WERI-Rb-1 (cell line): ENCODE results near the gene KRTAP10-5.

Experiments used
- DNase-seq: peaks from one replicate; pipeline ENCODE4 v3.0.0-alpha.2; 2020
- H3K27ac ChIP-seq: fragments of 250-450 bp; sonication (Bioruptor Pico); 2 replicates; pipeline ENCODE4 v1.5.1; 2020; ENCODE audit warnings: mild to moderate bottlenecking, moderate library complexity
- H3K27me3 ChIP-seq: fragments of 250-450 bp; sonication (Bioruptor Pico); 2 replicates; pipeline ENCODE4 v1.5.1; 2021; ENCODE audit warnings: mild to moderate bottlenecking, low read depth, moderate library complexity; ENCODE audit not compliant: insufficient read depth, severe bottlenecking
- H3K36me3 ChIP-seq: fragments of 250-450 bp; sonication (Bioruptor Pico); 2 replicates; pipeline ENCODE4 v1.5.1; 2020; ENCODE audit warnings: mild to moderate bottlenecking, moderate library complexity
- H3K4me3 ChIP-seq: 2 replicates; pipeline ENCODE4 v1.5.1; 2011; ENCODE audit warnings: low read depth, mild to moderate bottlenecking, control low read depth, low read length
- H3K9me3 ChIP-seq: fragments of 250-450 bp; sonication (Bioruptor Pico); 2 replicates; pipeline ENCODE4 v1.5.1; 2021; ENCODE audit warnings: mild to moderate bottlenecking, moderate library complexity; ENCODE audit not compliant: severe bottlenecking
- TF ChIP-seq, protein P1 (sequence below): IDR thresholded peaks from 2 replicates; pipeline ENCODE4 v1.5.1; 2011; ENCODE audit warnings: low read depth, mild to moderate bottlenecking, control low read depth, inconsistent platforms, low read length

The KRTAP10-5 gene

DNA sequence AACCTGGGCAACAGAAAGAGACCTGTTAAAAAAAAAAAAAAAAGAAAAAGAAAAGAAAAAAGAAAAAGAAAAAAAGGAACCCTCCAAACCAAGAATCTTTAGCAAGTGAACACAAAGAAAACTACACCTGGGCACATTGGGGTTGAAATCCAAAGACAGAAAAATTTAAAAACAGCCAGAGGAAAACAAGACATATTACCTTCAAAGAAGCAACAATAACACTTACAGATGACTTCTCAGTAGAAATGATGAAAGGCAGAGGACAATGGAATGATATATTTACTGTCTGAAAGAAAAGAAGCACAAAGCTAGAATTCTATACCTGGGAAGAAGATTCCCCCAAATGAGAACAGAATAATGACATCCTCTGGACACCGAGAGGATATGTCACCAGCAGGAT, 37.7 kb downstream of the KRTAP10-5 start:
- Histone ChIP-seq H3K9me3 (peaks cover 24% of the 10 kb centered on the region), H3K4me3 (no peak overlapping the region), H3K27ac (no peak overlapping the region), H3K27me3 (no peaks in the 10 kb centered on the region), H3K36me3 (no peaks in the 10 kb centered on the region)
- TF ChIP-seq, protein P1, sequence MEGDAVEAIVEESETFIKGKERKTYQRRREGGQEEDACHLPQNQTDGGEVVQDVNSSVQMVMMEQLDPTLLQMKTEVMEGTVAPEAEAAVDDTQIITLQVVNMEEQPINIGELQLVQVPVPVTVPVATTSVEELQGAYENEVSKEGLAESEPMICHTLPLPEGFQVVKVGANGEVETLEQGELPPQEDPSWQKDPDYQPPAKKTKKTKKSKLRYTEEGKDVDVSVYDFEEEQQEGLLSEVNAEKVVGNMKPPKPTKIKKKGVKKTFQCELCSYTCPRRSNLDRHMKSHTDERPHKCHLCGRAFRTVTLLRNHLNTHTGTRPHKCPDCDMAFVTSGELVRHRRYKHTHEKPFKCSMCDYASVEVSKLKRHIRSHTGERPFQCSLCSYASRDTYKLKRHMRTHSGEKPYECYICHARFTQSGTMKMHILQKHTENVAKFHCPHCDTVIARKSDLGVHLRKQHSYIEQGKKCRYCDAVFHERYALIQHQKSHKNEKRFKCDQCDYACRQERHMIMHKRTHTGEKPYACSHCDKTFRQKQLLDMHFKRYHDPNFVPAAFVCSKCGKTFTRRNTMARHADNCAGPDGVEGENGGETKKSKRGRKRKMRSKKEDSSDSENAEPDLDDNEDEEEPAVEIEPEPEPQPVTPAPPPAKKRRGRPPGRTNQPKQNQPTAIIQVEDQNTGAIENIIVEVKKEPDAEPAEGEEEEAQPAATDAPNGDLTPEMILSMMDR: no peak
- no peak for DNase-seq

DNA sequence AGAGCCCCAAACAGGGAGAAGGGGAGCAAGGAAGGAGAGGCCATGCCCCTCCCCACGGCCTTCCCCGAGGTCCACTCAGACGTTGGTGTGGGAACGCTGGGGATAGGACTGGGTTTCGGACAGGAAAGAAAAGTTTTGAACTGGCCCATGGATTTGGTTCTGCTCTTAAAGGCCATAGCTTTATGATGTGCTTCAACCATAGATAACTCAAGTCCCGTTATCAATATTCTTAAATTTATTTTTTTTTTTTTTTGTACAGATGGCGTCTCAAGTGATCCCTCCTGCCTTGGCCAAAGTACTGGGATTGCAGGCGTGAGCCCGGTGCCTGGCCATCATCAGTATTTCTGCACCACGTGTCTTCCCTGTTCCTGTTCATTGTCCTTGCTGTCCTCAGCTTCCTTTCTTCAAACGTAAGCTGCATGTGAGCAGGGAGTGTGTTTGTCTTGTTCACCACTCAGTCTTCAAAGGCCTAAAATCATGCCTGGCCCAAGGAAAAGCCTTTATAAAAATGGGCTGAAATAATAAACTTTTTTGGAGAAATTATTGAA, 39.6 kb downstream of the KRTAP10-5 start:
- TF ChIP-seq, protein P1: no peak
- no peaks in the 10 kb centered on the region for H3K27me3 ChIP-seq
- peaks cover 13% of the 10 kb centered on the region for H3K9me3 ChIP-seq
- no peak for DNase-seq
- no peak overlapping the region for H3K4me3 ChIP-seq
- H3K36me3 ChIP-seq: no peaks in the 10 kb centered on the region
- no peak overlapping the region for H3K27ac ChIP-seq

DNA sequence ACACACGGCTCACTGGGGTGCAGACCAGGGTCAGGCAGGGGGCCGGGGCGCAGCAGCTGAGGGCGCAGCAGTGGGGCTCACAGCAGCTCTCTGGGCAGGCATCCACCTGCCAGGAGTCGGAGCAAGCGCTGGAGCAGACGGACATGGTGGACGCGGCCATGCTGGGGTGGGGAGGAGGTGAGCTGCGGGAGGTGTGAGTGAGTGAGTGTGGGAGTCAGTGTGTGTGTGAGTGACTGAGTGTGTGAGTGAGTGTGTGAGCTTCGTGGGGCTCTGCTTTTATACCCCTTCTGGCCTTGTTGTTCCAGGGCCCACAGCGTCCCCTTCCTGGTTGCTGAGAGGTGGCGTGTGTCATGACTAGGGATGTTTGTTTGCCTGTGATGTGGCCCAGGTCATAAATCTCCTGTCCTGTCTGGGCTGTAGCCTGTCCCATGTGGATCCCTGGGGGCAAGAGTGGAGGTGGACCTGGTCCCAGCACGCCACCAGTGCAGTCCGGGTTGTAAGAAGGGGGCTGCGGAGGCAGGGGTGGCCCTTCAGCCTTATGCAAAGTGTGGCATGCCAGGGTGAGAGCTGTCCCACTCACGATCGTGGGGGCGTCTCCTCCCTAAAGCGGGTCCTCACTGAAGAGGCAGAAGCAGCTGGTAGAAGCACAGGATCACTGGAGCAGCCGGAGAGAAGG, 40.3 kb downstream of the KRTAP10-5 start, which contains the start of gene KRTAP10-1:
Gene KRTAP10-1 (minus strand): TSS at position 205 of the 676 bp plus-strand sequence. CDS start 45 bp downstream, at position 160.
- Histone ChIP-seq H3K27ac (no peak within 1 kb of the TSS), H3K36me3 (no peaks in the 10 kb centered on the region), H3K27me3 (no peaks in the 10 kb centered on the region), H3K4me3 (no peak within 1 kb of the TSS), H3K9me3 (peaks cover 13% of the 10 kb centered on the region)
- no peak for DNase-seq
- TF ChIP-seq, protein P1: no peak

DNA sequence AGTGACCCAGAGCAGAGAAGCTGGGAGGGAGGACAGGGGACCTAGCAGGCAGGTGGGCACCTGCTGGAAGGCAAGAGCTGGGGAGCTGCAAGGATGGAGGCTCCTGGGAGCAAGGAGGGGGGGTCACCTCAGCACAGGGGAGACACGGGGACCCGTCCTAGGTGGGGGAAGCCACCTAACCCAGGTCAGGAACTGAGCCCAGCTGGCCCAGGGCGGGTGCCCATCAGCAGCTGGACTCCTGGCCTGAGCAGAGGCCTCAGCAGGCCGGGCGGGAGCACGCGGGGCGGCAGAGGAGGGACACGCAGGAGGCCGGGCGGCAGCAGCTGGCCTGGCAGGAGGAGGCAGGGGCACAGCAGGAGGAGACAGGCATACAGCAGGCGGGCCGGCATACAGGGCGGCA, 41.4 kb downstream of the KRTAP10-5 start:
- no peaks in the 10 kb centered on the region for H3K27me3 ChIP-seq
- TF ChIP-seq, protein P1: no peak
- DNase-seq: no peak

DNA sequence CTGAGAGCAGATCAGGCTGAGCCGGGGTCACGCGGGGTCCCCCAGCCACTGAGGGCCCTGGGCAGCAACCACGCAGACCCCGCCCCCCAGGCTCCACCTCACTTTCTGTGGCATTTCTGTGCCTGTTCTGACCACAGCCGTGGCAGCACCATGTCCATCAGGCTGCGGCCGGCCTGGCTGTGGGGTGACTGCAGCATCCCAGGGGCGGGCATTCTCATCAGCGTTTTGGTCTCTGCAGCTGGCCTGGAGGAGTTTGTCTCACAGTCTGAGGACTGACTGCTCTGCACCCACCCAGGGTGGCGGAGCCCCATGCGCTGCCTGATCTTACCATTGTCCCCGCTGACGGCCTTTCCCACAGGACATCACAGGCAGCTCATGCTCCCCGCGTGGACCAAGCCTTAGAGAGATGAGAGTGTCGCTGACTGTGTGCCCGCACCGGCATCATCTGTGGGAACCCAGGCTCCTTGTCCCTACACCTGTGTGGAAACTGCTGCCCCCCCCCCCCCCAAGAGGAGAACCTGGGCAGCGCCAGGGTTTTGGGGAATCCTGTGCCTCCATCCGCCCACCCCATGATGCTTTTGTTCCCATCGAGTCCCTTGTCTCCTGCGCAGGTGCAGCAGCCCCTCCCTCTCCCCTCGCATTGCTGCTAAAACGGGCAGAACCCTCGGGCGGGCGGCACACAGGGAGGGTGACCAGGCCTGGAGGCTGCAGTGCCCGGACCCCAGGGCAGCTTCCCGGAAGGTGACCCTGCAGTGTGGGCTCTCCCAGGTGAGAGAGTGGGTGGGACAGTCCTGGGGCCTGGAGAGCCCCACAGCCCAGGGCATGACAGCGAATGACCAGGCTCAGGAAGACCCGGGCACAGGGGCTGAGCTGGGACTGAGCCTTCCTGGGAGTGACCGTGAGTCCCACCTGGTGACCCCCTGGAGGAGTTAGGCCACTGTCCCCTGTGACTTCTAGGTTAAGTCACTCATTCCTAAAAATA, 42.2 kb downstream of the KRTAP10-5 start:
- TF ChIP-seq, protein P1: no peak
- Histone ChIP-seq H3K36me3 (no peaks in the 10 kb centered on the region), H3K9me3 (peaks cover 10% of the 10 kb centered on the region), H3K4me3 (no peak overlapping the region), H3K27ac (no peak overlapping the region), H3K27me3 (no peaks in the 10 kb centered on the region)
- DNase-seq: peak; percentile 17

More for the DNA sequence above, 41.4 kb downstream of the KRTAP10-5 start:
- Histone ChIP-seq H3K9me3 (peaks cover 13% of the 10 kb centered on the region), H3K27ac (no peak overlapping the region), H3K36me3 (no peaks in the 10 kb centered on the region), H3K4me3 (no peak overlapping the region)
